ENCODE data around the gene NUMA1.

Gene NUMA1

GRCh38 chr11:72100009-72100408 lies 19.7 kb upstream of the NUMA1 start:
- DNase-seq, result no peak

- DNase-seq, result no peak
These were observed 18.4 kb upstream of the NUMA1 start for GRCh38 chr11:72098741-72099140.

GRCh38 chr11:72091292-72091691 lies 10.9 kb upstream of the NUMA1 start:
- no peak for DNase-seq

GRCh38 chr11:72088076-72088808 lies 7.9 kb upstream of the NUMA1 start:
- DNase-seq, result no peak

- DNase-seq, result no peak
These were observed 5.4 kb upstream of the NUMA1 start for GRCh38 chr11:72085621-72086351.

GRCh38 chr11:72084965-72085364 lies 4.6 kb upstream of the NUMA1 start:
- DNase-seq, result no peak

GRCh38 chr11:72084076-72084475 lies 3.7 kb upstream of the NUMA1 start:
- no peak for DNase-seq

GRCh38 chr11:72083414-72083813 lies 3.1 kb upstream of the NUMA1 start:
- DNase-seq, result no peak

GRCh38 chr11:72081821-72082453 lies 1.6 kb upstream of the NUMA1 start:
- no peak for DNase-seq

GRCh38 chr11:72081184-72081644 lies 872 bp upstream of the NUMA1 start:
- DNase-seq, result no peak

- DNase-seq, result no peak
These were observed 470 bp downstream of the NUMA1 start for GRCh38 chr11:72079819-72080325.

GRCh38 chr11:72078477-72078876 lies 1.9 kb downstream of the NUMA1 start:
- DNase-seq, result no peak

GRCh38 chr11:72075756-72076155 lies 4.6 kb downstream of the NUMA1 start:
- no peak for DNase-seq

GRCh38 chr11:72075109-72075508 lies 5.2 kb downstream of the NUMA1 start:
- DNase-seq, result no peak

GRCh38 chr11:72072348-72072747 lies 8.0 kb downstream of the NUMA1 start:
- DNase-seq, result no peak

GRCh38 chr11:72070491-72070890 lies 9.9 kb downstream of the NUMA1 start:
- no peak for DNase-seq

GRCh38 chr11:72069787-72070251 lies 10.5 kb downstream of the NUMA1 start:
- no peak for DNase-seq

- no peak for DNase-seq
These were observed 11.1 kb downstream of the NUMA1 start for GRCh38 chr11:72069200-72069599.

GRCh38 chr11:72067676-72068075 lies 12.7 kb downstream of the NUMA1 start:
- DNase-seq, result no peak

GRCh38 chr11:72067266-72067665 lies 13.1 kb downstream of the NUMA1 start:
- no peak for DNase-seq

GRCh38 chr11:72066855-72067254 lies 13.5 kb downstream of the NUMA1 start:
- no peak for DNase-seq

GRCh38 chr11:72061739-72062396 lies 18.5 kb downstream of the NUMA1 start:
- no peak for DNase-seq

GRCh38 chr11:72058416-72059034 lies 21.8 kb downstream of the NUMA1 start:
- no peak for DNase-seq

Data from NCI-H1436 treated with DMSO at 0.1 percent for 48 hours (cell line).